Neural cell (in vitro differentiated cells): Measurements from ENCODE around the gene SKI.

Experiments
- CTCF ChIP-seq: fragments of 450-650 bp; IDR thresholded peaks from 2 replicates; pipeline ENCODE4 v1.5.1; 2014; ENCODE audit warnings: antibody characterized with exemption, mild to moderate bottlenecking, moderate library complexity; ENCODE audit not compliant: poor library complexity, severe bottlenecking
- EP300 ChIP-seq: fragments of 450-650 bp; conservative IDR thresholded peaks from 2 replicates; pipeline ENCODE4 v1.6.1; 2014; ENCODE audit warnings: antibody characterized with exemption, mild to moderate bottlenecking, moderate library complexity; ENCODE audit not compliant: poor library complexity, severe bottlenecking
- POLR2AphosphoS5 ChIP-seq: IDR thresholded peaks from 2 replicates; pipeline ENCODE4 v1.6.1; 2012
- RAD21 ChIP-seq: fragments of 450-650 bp; conservative IDR thresholded peaks from 2 replicates; pipeline ENCODE4 v1.6.1; 2014; ENCODE audit warnings: antibody characterized with exemption, mild to moderate bottlenecking, moderate library complexity
- TAF1 ChIP-seq: IDR thresholded peaks from 2 replicates; pipeline ENCODE4 v1.6.1; 2012; ENCODE audit warnings: low read depth

- TF ChIP-seq POLR2AphosphoS5, result no peak
- TF ChIP-seq CTCF, result no peak
- no peak for TF ChIP-seq EP300
- no peak for TF ChIP-seq RAD21
- TF ChIP-seq TAF1, result no peak
These were observed 56.8 kb downstream of the SKI start for GRCh38 chr1:2284932-2285331.
